Astrocyte of the spinal cord (primary cell): ENCODE measurements around the gene SHB.

Experiments
- DNase-seq: peaks from one replicate; pipeline ENCODE4 v3.0.0; 2011; ENCODE audit warnings: low read depth, low spot score
- H3K4me3 ChIP-seq: 2 replicates; pipeline ENCODE4 v1.5.1; 2011; ENCODE audit warnings: low read depth, mild to moderate bottlenecking, low read length, moderate library complexity
- in situ Hi-C: cut with HindIII; loops from 2 replicates; pipeline ENCODE4 v1.10.0; 2017; ENCODE audit warnings: low sequenced_read_pairs
- TF ChIP-seq, protein P1 (sequence below): IDR thresholded peaks from 2 replicates; pipeline ENCODE4 v1.5.1; 2012; ENCODE audit warnings: low read depth, mild to moderate bottlenecking, low read length, inconsistent platforms

Gene SHB

DNA sequence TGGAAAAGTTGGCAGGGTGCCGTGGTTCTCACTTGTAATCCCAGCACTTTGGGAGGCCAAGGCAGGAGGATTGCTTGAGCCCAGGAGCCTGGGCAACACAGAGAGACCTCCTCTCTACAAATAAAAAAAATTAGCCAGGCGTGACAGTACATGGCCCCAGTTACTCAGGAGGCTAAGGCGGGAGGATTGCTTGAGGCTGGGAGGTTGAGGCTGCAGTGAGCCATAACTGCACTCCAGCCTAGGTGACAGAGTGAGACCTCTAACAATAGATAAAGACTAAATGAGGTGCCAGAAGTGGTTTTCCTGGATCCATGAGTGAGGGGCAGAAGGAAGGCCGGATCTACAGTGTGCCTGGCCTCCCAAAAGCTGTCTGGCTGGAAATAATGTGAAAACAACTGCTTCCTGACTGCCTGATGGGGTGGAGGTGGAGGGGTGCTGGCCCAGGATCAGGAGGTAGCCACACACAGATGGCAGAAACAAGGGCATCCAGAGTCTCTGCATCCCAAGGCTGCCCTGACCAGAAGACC is 4.1 kb downstream of the SHB start:
- no peak for DNase-seq
- in situ Hi-C loops: no loop called here
- TF ChIP-seq, protein P1, sequence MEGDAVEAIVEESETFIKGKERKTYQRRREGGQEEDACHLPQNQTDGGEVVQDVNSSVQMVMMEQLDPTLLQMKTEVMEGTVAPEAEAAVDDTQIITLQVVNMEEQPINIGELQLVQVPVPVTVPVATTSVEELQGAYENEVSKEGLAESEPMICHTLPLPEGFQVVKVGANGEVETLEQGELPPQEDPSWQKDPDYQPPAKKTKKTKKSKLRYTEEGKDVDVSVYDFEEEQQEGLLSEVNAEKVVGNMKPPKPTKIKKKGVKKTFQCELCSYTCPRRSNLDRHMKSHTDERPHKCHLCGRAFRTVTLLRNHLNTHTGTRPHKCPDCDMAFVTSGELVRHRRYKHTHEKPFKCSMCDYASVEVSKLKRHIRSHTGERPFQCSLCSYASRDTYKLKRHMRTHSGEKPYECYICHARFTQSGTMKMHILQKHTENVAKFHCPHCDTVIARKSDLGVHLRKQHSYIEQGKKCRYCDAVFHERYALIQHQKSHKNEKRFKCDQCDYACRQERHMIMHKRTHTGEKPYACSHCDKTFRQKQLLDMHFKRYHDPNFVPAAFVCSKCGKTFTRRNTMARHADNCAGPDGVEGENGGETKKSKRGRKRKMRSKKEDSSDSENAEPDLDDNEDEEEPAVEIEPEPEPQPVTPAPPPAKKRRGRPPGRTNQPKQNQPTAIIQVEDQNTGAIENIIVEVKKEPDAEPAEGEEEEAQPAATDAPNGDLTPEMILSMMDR: no peak
- H3K4me3 ChIP-seq: no peak overlapping the region

DNA sequence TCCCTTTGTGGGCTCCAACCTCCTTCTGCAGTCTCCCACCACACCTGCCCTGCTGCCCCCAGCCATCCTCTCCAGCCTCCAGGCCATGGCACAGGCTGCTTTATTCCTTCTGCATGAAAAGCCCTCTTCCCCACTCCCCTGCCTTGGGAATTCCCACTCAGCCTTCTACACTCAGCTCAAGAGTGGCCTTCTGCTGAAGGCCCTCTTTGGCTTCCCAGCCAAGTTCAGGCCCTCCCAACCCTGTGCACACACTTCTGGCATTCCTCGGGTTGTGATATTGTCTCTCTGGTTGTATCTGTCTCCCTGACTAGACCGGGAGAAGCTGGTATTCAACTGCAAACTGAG is 5.7 kb downstream of the SHB start:
- no peak overlapping the region for H3K4me3 ChIP-seq
- in situ Hi-C loops: no loop called here

DNA sequence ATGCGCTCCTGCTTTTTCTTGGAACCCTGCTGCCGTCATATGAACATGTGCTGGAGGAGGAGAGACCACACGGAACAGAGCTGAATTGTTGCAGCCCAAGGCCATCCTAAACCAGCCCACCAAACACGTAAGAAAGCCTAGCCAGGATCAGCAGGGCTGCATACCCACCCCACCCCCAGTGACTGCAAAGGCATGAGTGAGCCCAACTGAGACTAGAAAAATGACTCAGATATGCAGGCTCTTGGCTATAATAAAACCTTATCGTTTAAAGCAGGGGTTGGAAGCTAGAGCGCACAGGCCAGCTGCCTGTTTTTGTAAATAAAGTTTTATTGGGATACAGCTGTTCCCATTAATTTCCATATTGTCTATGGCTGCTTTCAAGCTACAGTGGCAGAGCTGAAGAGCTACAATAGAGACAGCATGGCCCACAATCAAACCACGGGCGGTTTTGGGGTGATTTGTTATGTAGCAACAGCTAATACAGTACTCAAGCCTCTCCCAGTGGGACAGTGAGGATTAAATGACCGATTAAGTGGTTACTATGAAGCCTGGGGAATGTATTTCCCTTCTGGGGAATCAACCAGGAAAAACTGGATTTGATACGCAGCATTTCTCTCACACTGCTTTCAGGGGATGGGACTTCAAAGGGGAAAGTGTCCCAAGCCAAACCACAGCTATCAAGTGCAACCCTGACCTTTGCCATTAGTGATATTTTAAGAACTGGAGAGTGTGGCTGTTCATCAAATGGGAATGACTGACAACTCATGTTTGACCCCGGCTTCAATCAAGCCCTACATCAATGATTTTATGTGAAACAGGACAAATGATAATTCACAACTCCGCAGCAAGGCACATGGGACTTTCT is 6.3 kb downstream of the SHB start:
- no peak overlapping the region for H3K4me3 ChIP-seq
- peak; percentile 78 for DNase-seq
- TF ChIP-seq, protein P1: no peak
- in situ Hi-C loops: no loop called here

More for the DNA sequence above, 5.7 kb downstream of the SHB start:
- DNase-seq: no peak
- TF ChIP-seq, protein P1: no peak

DNA sequence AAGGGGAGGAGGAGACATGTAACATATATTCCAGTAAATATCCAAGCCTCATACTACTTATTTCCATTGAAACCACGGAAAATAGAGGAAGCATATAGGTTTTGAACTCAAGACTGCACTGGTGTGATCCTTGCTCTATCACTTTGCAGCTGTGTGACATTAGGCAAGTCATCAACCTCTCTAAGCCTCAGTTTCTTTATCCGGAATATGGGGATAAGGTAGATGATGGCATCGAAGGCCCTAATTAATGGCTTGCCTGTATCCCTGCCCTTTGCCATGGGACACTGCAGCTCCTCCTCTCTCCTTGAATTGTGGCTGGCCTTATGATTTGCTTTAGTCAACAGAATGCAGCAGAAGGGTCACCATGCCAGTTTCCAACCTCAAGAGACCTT is 6.9 kb downstream of the SHB start:
- no peak for DNase-seq
- H3K4me3 ChIP-seq: no peak overlapping the region
- TF ChIP-seq, protein P1: no peak
- in situ Hi-C loops: no loop called here

DNA sequence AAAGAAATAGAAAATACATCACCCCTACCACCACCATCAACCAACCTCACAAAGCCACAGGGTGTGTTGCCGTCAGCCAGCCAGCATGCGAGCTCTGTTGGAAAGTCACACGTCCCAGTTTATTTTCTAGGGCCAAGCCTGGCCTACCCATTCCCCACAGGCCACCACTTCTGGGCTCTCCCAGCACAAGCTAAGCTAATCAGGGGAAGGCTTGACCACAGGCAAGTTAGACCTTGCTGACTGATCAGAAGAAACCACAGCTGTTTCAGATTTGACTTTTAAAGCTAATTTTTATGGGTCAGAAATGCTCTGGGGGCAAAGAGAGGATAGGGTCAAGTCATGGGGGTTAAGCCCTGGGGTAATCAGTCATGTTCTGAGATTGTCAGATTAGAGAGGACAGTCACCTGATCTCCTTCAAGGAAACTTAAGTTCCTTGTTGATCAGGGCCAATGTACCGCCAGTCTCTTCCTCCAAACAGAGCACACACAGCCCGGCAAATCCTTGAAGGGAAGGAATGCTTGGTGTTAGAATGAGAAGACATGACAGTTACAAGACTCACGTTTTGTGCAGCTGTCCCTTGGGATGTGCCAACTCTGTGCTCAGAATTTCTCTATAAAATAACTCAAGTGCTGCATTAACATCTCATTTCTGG is 7.6 kb downstream of the SHB start:
- no peak for DNase-seq
- TF ChIP-seq, protein P1: no peak
- H3K4me3 ChIP-seq: no peak overlapping the region
- in situ Hi-C loops: no loop called here

DNA sequence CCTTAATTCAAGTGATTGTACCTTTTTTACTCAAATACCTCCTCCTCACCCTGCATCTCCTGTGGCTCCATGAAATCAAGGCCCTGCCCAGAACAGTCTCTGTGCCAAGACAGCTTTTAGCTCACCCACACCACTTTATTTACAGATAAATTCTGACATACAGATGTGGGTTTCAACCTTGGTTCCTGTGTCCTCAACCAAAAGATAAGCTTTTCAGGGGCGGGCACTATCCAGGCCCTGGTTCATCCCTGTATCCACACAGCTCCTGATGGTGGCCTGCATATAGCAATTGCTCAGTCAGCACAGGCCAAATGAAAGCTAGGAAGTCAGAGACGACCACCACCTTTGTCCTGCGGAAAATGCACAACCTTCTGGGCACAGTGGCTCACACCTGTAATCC is 8.3 kb downstream of the SHB start:
- DNase-seq: no peak
- TF ChIP-seq, protein P1: no peak
- H3K4me3 ChIP-seq: no peak overlapping the region
- in situ Hi-C loops: no loop called here
